Measurements from ENCODE around the gene STK38L.

STK38L gene

GRCh38 chr12:27324530-27324929, 80.4 kb downstream of the STK38L start:
- DNase-seq = no peak

DNA sequence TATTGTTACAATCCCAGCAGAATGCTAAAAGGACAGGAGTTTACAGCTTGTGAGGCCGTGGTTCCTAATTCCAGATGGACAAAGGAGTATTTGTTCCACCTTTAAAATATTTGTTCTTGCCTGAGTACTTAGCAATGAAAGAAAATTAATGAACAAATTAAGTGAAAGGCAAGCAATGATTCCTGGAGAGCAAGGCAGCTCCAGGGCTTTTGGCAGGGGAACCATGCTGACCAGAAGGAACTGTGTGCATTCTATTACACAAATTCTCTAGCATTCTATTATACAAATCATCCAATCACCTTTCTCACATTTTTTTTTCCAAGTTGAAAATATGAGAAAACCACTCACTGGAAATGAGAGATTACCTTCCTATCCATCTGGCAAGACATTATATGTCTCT, 86.8 kb downstream of the STK38L start:
- DNase-seq = no peak

DNA sequence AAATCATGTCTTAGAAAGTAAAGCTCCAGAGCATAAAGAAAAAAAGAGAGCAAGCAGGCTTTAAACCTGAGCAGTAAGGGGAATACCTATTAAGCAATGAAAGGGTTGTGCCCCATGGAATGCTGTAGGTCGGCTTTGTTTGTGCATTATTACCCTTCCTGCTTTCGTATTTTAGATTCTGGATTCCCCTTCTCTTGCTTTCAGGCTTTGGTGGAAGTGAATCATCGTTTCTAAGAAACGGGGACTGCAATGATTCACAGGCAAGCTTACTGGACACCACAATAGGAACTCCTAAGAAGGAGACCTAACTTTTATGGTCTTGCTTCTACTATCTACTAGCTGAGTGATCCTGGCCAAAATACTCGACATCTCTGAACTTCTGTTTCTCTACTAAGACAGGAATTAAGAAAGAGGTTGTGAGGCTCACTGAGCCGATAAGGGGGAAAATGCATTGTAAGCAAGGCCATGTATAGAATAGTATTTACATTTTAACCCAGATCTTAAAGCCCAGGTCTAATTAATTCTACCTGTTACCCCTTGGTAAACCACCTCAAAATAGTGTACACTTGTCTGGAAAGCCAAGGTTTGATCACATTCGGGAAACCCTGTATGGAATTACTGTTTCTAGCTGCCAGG, 87.3 kb downstream of the STK38L start:
- DNase-seq = peak; percentile 91

- DNase-seq = peak; percentile 21
These were observed 87.8 kb downstream of the STK38L start for GRCh38 chr12:27331927-27332324.

DNA sequence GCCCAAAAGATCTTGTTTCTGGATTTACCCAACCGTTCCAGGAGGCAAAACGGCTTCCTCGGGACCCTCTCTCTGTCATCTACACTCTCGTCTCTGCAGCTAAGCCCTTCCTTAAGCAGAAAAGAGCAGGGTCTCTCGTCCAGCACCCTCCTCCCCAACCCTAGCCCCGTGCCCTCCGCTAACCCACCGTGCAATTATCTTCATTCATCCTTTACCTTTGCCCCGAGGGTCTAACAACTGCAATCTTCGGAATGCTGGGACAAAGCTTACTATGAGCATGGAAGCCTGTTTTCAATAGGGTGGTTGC, 88.3 kb downstream of the STK38L start:
- DNase-seq = no peak

DNA sequence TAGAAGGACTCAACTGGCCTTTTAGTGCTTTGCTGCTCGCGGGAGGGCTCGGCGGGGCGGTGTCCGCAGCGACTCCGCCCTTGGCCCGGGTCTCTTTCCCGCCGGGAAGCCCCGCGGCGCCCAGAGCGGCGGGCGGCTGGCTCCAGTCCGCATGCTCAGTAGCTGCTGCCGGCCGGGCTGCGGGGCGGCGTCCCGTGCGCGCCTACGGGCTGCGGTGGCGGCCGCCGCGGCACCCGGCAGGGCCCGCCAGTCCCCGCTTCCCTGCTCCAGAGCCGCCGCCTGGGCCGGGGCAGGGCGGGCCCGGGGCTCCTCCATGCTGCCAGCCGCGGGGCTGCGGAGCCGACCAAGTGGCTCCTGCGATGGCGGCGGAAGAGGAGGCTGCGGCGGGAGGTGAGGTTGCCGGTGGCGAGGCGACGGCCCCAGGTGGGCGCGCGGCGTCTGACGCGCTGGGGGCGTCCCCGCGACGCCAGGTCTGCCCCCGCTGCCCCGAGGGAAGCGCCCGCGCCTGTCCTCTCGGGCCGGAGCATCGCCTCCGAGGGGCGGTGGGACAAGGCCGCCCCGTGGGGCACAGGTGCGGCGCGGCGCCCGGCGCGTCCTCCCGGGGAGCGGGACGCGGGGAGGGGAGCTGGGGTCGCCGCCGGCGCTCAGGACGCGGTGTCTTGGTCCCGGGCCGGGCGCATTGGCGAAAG, 88.8 kb downstream of the STK38L start, which contains the start of gene BMAL2:
Gene BMAL2, plus strand, starts transcription at position 123 of the 689 bp plus-strand sequence. Its CDS starts 237 bp downstream, at position 360.
- peak; percentile 63 for DNase-seq

DNA sequence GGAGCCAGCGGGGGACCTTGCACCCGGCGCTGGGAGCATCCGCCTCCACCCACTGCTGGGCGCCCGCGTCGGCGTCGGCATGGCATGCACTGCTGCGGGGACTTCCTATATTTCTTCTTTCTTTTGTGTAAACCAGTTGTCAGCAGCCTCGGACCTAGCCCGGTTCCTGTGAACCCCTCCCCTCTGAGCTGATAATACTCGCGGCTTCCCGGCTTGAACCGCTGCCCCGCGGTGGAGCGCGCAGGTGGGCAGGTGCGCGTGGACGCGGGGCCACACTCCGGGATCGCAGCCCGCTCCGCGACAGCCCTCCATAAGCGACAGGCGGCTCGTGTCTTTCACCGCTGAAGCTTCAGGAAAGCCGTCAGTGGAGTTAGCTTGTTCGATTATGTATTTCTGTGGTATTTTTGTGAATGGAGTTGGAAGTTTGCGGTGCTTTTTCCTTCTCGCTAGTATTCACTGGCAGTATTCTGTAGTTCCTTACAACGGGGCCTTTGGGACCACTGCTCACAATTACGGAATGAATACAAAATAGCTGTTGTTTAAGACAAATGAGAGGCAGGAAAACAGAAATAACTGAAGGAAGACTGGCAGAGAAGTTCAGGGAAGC, 89.4 kb downstream of the STK38L start:
- DNase-seq = peak; percentile 42

- DNase-seq = no peak
These were observed 90.1 kb downstream of the STK38L start for GRCh38 chr12:27334042-27334720.

GRCh38 chr12:27334721-27335082, 90.6 kb downstream of the STK38L start:
- no peak for DNase-seq

DNA sequence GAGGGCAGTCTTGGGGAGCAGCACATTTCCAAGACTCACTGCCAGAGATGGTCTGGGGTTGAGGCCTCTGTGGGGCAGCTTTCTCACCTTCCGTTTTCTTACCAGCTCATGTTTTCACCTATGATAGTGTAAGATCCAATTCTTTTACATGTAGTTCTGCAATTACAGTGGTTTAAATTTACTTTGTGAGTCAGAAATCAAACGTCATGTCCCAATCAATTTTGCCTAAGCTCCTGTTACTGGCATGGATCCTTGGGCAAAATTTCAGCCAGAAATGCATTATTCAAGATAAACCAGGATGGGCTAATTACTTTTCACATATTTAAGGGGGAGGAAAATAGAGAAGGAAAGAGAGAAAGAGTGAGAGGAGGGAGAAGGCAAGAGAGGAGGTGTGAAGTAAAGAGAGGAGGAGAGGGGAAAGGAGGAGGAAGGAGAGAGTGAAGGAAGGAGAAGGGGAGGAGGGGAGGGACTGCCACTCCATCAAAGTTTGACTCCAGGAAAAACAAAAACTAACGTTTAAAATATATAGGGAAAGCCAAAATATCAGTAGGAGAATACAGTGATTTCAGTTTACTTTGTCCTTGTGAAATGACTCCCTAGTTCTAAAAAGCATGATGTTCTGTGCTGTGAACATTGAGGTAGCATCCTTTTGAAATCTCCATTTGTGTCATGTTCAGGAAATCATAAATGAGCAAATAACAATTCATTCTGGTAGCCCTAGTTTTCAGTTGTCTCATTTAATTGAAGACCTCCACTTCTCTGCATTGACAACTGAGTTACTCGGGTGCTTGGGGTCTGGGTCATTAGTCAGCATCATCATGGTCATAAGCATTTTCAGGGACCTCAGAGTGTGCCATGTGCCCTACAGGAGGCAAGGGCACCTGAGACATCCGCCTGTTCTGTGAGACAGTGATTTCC, 91.5 kb downstream of the STK38L start:
- DNase-seq = no peak

- DNase-seq = no peak
These were observed 92.2 kb downstream of the STK38L start for GRCh38 chr12:27336282-27336653.

- DNase-seq = no peak
These were observed 93.3 kb downstream of the STK38L start for GRCh38 chr12:27337376-27337775.

DNA sequence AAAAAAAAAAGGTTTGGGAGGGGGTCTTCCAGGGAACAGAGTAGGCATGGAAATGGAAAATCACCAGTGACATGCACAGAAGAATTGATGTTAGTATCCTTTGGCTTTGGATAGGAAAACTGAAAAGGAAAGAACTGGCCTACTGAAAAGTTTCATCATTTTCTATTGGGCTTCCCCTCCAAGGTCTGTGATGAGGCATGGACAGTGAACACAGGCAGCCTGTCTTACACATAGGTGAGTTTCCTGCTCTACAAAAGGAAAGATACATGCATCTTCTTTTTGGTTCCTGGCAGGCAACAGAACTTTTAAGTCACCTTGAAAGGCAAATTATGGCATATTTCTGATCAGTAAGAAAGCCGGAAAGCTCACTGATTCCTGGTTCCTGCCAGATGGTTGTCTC, 94.4 kb downstream of the STK38L start:
- no peak for DNase-seq

- no peak for DNase-seq
These were observed 96.9 kb downstream of the STK38L start for GRCh38 chr12:27340971-27341370.

- DNase-seq = no peak
These were observed 98.5 kb downstream of the STK38L start for GRCh38 chr12:27342536-27342935.

DNA sequence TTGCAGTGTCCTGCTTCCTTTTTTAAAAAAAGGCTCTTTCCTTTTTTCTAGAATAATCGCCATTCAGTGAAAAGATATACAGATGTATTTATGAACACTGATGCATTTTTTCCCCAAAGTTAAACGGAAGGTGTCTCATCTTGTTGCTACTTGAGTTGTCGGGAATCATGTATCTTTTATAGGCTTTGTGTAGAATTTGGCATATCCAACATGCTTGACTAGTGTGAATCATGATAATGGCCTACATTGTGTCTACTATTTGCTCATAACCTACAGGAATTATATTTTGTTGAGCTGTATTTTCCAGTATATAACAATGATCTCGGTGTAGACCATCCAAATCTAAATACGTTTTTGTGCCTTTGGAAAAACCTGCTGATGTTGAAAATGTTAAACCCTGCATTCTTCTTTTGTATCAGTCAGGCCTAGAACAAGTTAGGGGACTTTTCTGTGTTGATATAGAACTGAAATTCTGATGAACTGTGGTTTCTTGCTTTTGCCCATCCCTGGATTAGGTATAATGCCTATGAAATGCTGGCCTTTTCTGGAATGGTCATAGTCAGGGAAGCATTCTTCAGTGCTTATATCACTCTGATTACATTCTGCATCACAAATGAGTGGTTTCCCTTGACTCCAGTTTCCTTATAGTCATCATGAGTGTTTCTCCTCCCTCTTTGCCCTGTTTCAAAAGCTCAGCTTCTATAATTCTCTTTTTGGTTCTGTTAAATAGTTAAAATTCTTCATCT, 99.3 kb downstream of the STK38L start:
- DNase-seq = peak; percentile 92

- no peak for DNase-seq
These were observed 100.2 kb downstream of the STK38L start for GRCh38 chr12:27344246-27344645.

DNA sequence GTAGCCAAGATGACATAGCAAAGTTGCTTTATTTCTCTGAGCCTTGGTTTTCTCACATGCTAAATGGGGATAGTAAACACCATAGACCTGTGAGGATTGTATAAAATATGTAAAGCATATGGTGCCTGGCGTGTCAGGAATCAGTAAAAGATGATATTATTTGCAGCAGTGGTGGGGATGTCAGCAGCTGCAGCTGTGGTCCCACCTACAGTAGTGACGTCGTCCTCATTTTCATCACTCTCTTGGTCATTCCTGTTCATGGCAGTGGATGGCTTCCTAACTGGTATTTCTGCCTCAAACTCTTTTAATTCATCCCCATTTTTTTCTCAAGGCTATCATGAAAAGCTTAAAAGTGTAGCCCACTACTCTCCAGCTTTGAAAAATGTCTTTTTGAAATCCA, 100.7 kb downstream of the STK38L start:
- no peak for DNase-seq

GRCh38 chr12:27345376-27345775, 101.3 kb downstream of the STK38L start:
- no peak for DNase-seq

GRCh38 chr12:27347779-27348178, 103.7 kb downstream of the STK38L start:
- DNase-seq = no peak

GRCh38 chr12:27351476-27351875, 107.4 kb downstream of the STK38L start:
- DNase-seq = no peak

DNA sequence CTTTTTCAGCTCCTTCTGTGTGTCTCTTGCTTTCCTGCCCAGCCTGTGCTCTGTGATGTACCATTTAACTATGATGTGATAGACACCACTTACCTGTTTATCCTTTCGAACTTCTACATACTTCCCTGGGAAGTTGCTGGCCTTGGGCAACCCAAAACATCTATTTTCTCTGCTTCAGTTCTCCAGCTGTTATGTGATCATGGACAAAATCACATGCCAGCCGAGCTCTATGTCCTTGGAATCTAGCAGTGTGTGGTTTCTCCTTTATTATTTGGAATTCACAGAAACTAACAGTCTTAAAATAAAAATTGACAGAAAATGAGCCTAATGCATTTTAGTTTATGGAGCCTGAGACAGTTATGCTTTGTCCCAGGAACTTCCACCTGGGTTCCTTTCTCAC, 111.4 kb downstream of the STK38L start:
- no peak for DNase-seq
